ENCODE data around the gene PARVG. TPM values are rescaled to one million over a fixed set of nuclear protein-coding genes. Genes with fewer than 3 reads are reported as not detected.

The PARVG gene
- polyA plus RNA-seq, 2 donors: 3.1 to 4.4 TPM

DNA sequence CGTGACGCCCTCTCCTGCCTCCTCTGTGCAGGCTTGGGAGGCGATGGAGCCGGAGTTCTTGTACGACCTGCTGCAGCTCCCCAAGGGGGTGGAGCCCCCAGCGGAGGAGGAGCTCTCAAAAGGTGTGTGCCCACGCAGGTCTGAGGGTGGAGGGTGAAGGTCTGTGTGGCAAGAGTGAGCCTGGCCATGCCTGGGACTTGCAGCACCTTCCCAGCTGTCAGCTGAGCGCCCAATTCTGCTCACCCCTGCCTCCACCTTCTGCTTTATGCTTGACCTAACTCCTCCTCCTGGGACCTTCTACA lies 2.5 kb downstream of the PARVG start:
- WGBS, 2 donors: 60 to 71% methylated on average over 8 of the region's 8 CpGs
- H3K27me3 ChIP-seq (ENCODE audit: control insufficient read depth in 1 of 2, insufficient read depth in 2 of 2, low read length in 2 of 2): no peaks in the 10 kb centered on the region

DNA sequence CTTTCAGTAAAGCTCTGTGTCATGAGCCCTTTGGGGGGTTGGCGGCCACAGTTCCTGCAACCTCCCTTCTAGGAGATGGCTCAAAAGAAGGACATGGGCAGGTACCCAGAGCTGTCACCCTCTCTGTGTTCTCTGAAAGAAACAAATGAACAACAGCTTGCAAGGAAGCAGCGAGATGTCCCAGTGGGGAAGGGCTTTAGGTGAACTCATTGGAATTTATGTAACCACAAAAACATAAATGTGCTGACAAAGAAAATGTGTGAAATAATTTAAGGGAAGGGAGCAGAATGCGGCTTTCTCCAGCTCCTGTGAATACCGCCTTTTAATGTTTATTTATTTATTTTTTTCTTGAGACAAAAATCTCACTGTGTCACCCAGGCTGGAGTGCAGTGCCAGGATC lies 3.3 kb downstream of the PARVG start:
- H3K36me3 ChIP-seq (ENCODE audit: control insufficient read depth in 2 of 2, insufficient read depth in 2 of 2, low read length in 1 of 2): no peaks in the 10 kb centered on the region
- H3K4me1 ChIP-seq (ENCODE audit: control insufficient read depth in 2 of 2, insufficient read depth in 2 of 2, low read length in 1 of 2): no peaks in the 10 kb centered on the region
- no peak overlapping the region for H3K27ac ChIP-seq (ENCODE audit: low read depth in 2 of 2, low read length in 1 of 2)
- H3K4me3 ChIP-seq (ENCODE audit: low read depth in 1 of 2, low read length in 2 of 2): no peak overlapping the region
- 81 to 86% methylated on average over 4 of the region's 4 CpGs for WGBS, 2 donors
- no peaks in the 10 kb centered on the region for H3K9me3 ChIP-seq (ENCODE audit: control insufficient read depth in 2 of 2, insufficient read depth in 1 of 2, low read depth in 1 of 2, low read length in 1 of 2)
- H3K27me3 ChIP-seq (ENCODE audit: control insufficient read depth in 1 of 2, insufficient read depth in 2 of 2, low read length in 2 of 2): no peaks in the 10 kb centered on the region

More for the DNA sequence above, 2.5 kb downstream of the PARVG start:
- Histone ChIP-seq H3K4me3 (ENCODE audit: low read depth in 1 of 2, low read length in 2 of 2) (no peak overlapping the region), H3K36me3 (ENCODE audit: control insufficient read depth in 2 of 2, insufficient read depth in 2 of 2, low read length in 1 of 2) (no peaks in the 10 kb centered on the region), H3K27ac (ENCODE audit: low read depth in 2 of 2, low read length in 1 of 2) (no peak overlapping the region), H3K4me1 (ENCODE audit: control insufficient read depth in 2 of 2, insufficient read depth in 2 of 2, low read length in 1 of 2) (no peaks in the 10 kb centered on the region), H3K9me3 (ENCODE audit: control insufficient read depth in 2 of 2, insufficient read depth in 1 of 2, low read depth in 1 of 2, low read length in 1 of 2) (no peaks in the 10 kb centered on the region)

DNA sequence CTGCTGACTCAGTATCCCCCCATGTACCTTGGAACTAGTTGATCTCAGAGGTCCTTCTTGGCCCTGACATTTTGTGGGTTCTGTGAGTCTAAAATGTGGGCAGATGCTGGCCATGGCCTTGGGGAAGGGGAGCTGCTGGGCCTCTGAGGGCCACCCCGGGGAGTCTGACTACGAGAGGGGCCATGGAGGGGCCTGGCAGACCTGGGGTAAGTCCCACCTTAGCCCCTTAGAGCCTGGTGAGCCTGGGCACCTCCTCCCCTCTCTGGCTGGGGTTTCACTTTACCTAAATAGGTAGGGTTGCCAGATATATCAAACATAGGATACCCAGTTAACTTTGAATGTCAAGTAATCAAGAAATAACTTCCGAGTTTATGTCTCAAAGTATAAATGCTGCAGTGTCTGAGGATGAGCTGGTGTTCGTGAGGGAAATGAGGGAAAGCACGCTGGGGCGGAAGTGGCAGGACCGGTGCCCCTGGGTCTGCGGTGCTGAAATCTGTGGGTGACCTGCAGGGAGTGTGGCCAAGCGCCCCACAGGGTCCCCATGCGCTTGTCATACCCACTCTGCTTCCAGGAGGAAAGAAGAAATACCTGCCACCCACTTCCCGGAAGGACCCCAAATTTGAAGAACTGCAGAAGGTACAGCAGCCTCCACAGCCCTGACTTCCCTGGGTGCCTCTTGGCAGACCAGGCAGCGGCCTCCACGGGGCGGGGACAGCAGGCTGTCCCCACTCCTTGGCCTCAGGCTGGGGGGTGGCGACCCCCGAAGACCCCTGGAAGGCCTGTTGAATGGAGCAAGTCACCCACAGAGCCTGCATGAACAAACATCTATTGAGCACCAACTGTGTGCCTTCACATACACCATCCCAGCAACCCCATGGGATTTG lies 4.8 kb downstream of the PARVG start:
- Histone ChIP-seq H3K4me3 (ENCODE audit: low read depth in 1 of 2, low read length in 2 of 2) (no peak overlapping the region), H3K4me1 (ENCODE audit: control insufficient read depth in 2 of 2, insufficient read depth in 2 of 2, low read length in 1 of 2) (no peaks in the 10 kb centered on the region), H3K36me3 (ENCODE audit: control insufficient read depth in 2 of 2, insufficient read depth in 2 of 2, low read length in 1 of 2) (no peaks in the 10 kb centered on the region), H3K27ac (ENCODE audit: low read depth in 2 of 2, low read length in 1 of 2) (no peak overlapping the region), H3K27me3 (ENCODE audit: control insufficient read depth in 1 of 2, insufficient read depth in 2 of 2, low read length in 2 of 2) (no peaks in the 10 kb centered on the region), H3K9me3 (ENCODE audit: control insufficient read depth in 2 of 2, insufficient read depth in 1 of 2, low read depth in 1 of 2, low read length in 1 of 2) (no peaks in the 10 kb centered on the region)
- WGBS, 2 donors: 86 to 93% methylated on average over 16 of the region's 16 CpGs

DNA sequence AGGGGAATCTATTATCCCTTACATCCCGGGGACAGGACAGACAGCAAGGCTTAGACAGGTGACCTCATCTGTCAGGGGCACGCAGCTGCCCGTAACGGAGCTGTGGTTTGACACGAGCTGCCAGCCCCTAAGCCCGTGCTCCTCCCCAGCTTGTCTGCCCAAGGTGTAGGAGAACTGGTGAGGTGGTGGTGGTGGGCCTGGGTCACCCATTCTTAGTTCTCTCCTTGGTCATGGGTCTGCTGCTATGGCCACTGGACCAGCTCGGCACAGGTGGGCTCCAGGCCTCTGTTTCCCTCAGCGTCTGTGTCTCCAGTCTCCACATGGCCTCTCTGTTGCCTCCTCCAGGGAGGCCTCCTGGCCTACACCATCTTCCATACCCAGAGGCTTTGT lies 5.4 kb downstream of the PARVG start:
- H3K9me3 ChIP-seq (ENCODE audit: control insufficient read depth in 2 of 2, insufficient read depth in 1 of 2, low read depth in 1 of 2, low read length in 1 of 2): no peaks in the 10 kb centered on the region
- no peak overlapping the region for H3K4me3 ChIP-seq (ENCODE audit: low read depth in 1 of 2, low read length in 2 of 2)
- no peaks in the 10 kb centered on the region for H3K27me3 ChIP-seq (ENCODE audit: control insufficient read depth in 1 of 2, insufficient read depth in 2 of 2, low read length in 2 of 2)
- H3K36me3 ChIP-seq (ENCODE audit: control insufficient read depth in 2 of 2, insufficient read depth in 2 of 2, low read length in 1 of 2): no peaks in the 10 kb centered on the region
- H3K27ac ChIP-seq (ENCODE audit: low read depth in 2 of 2, low read length in 1 of 2): no peak overlapping the region
- WGBS, 2 donors: 78 to 79% methylated on average over 8 of the region's 8 CpGs
- H3K4me1 ChIP-seq (ENCODE audit: control insufficient read depth in 2 of 2, insufficient read depth in 2 of 2, low read length in 1 of 2): no peaks in the 10 kb centered on the region

DNA sequence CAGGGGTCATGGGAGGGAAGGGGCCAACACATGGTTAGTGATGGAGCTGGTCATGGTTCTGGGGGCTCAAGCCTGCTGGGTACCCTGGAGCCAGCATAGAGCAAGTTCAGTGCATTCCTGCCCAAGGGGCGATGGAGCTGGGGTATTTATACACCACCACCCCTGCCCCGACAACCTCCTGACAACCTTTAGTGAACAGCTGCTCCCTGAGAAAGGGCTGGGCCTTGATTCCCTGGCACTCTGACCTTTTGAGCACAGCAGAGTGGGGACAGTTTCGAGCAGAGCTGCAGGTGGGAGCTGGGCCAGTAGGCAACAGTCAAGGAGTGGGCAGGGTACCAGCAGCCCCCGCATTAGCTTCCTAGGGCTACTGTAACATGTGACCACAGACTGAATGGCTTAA lies 6.0 kb downstream of the PARVG start:
- Histone ChIP-seq H3K4me1 (ENCODE audit: control insufficient read depth in 2 of 2, insufficient read depth in 2 of 2, low read length in 1 of 2) (no peaks in the 10 kb centered on the region), H3K27ac (ENCODE audit: low read depth in 2 of 2, low read length in 1 of 2) (no peak overlapping the region), H3K9me3 (ENCODE audit: control insufficient read depth in 2 of 2, insufficient read depth in 1 of 2, low read depth in 1 of 2, low read length in 1 of 2) (no peaks in the 10 kb centered on the region), H3K27me3 (ENCODE audit: control insufficient read depth in 1 of 2, insufficient read depth in 2 of 2, low read length in 2 of 2) (no peaks in the 10 kb centered on the region), H3K4me3 (ENCODE audit: low read depth in 1 of 2, low read length in 2 of 2) (no peak overlapping the region), H3K36me3 (ENCODE audit: control insufficient read depth in 2 of 2, insufficient read depth in 2 of 2, low read length in 1 of 2) (no peaks in the 10 kb centered on the region)
- WGBS, 2 donors: 86 to 97% methylated on average over 4 of the region's 4 CpGs

DNA sequence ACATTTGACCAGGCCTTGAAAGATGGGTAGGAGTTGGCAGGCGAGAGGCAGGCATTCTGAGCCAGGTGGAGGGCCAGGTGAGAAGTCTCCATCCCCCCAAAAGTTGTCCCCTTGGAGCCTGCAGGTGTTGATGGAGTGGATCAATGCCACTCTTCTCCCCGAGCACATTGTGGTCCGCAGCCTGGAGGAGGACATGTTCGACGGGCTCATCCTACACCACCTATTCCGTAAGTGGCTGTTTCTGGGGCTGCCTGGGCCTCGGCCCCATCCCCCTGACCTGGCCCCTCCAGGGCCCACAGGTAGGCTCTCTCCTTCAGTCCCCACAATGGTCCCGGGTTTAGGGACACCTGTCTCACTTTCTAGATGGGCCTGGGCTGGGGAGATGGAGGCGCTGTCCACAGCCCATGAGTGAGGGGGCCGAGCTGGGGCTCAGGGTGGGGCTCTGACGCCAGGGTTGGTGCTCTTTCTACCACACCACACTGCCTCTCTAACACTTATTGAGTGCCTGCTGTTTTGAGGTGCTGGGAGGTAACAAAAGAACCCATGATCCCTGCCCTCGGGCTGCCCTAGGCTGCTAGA lies 7.0 kb downstream of the PARVG start:
- no peak overlapping the region for H3K27ac ChIP-seq (ENCODE audit: low read depth in 2 of 2, low read length in 1 of 2)
- H3K9me3 ChIP-seq (ENCODE audit: control insufficient read depth in 2 of 2, insufficient read depth in 1 of 2, low read depth in 1 of 2, low read length in 1 of 2): peaks cover 0 to 3% of the 10 kb centered on the region in 2 donors
- H3K4me3 ChIP-seq (ENCODE audit: low read depth in 1 of 2, low read length in 2 of 2): no peak overlapping the region
- H3K36me3 ChIP-seq (ENCODE audit: control insufficient read depth in 2 of 2, insufficient read depth in 2 of 2, low read length in 1 of 2): no peaks in the 10 kb centered on the region
- 89 to 94% methylated on average over 12 of the region's 12 CpGs for WGBS, 2 donors
- peaks cover 0 to under 1% of the 10 kb centered on the region in 2 donors for H3K4me1 ChIP-seq (ENCODE audit: control insufficient read depth in 2 of 2, insufficient read depth in 2 of 2, low read length in 1 of 2)
- no peaks in the 10 kb centered on the region for H3K27me3 ChIP-seq (ENCODE audit: control insufficient read depth in 1 of 2, insufficient read depth in 2 of 2, low read length in 2 of 2)

DNA sequence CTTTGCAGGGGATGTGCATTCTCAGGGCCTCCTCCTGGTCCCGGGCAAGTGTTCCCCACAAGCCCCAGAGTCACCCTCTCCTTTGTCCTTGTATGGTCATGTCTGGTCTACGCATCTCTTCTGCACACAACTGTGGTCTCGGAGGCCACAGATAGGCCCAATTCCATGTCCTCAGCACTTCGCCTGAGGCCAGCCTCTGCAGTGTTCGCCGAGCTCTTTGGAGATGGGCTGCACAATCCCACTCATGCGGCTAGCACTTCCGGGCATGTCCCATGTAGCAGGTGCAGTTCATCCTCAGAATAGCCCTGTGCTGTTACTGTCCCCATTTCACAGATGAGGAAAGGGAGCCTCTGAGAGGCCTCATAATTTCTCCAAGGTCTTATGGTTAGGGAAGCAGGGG lies 7.6 kb downstream of the PARVG start:
- 94 to 95% methylated on average over 8 of the region's 8 CpGs for WGBS, 2 donors
- Histone ChIP-seq H3K27me3 (ENCODE audit: control insufficient read depth in 1 of 2, insufficient read depth in 2 of 2, low read length in 2 of 2) (no peaks in the 10 kb centered on the region), H3K36me3 (ENCODE audit: control insufficient read depth in 2 of 2, insufficient read depth in 2 of 2, low read length in 1 of 2) (no peaks in the 10 kb centered on the region), H3K9me3 (ENCODE audit: control insufficient read depth in 2 of 2, insufficient read depth in 1 of 2, low read depth in 1 of 2, low read length in 1 of 2) (peaks cover 0 to 3% of the 10 kb centered on the region in 2 donors), H3K27ac (ENCODE audit: low read depth in 2 of 2, low read length in 1 of 2) (no peak overlapping the region), H3K4me3 (ENCODE audit: low read depth in 1 of 2, low read length in 2 of 2) (no peak overlapping the region), H3K4me1 (ENCODE audit: control insufficient read depth in 2 of 2, insufficient read depth in 2 of 2, low read length in 1 of 2) (peaks cover 0 to 3% of the 10 kb centered on the region in 2 donors)

GRCh38 chr22:44188986-44189630 lies 8.4 kb downstream of the PARVG start:
- no peak overlapping the region for H3K4me3 ChIP-seq (ENCODE audit: low read depth in 1 of 2, low read length in 2 of 2)
- H3K9me3 ChIP-seq (ENCODE audit: control insufficient read depth in 2 of 2, insufficient read depth in 1 of 2, low read depth in 1 of 2, low read length in 1 of 2): peaks cover 0 to 3% of the 10 kb centered on the region in 2 donors
- H3K27me3 ChIP-seq (ENCODE audit: control insufficient read depth in 1 of 2, insufficient read depth in 2 of 2, low read length in 2 of 2): no peaks in the 10 kb centered on the region
- no peaks in the 10 kb centered on the region for H3K36me3 ChIP-seq (ENCODE audit: control insufficient read depth in 2 of 2, insufficient read depth in 2 of 2, low read length in 1 of 2)
- H3K27ac ChIP-seq (ENCODE audit: low read depth in 2 of 2, low read length in 1 of 2): no peak overlapping the region
- WGBS, 2 donors: 90 to 92% methylated on average over 12 of the region's 12 CpGs
- H3K4me1 ChIP-seq (ENCODE audit: control insufficient read depth in 2 of 2, insufficient read depth in 2 of 2, low read length in 1 of 2): peaks cover 0 to 3% of the 10 kb centered on the region in 2 donors

- Histone ChIP-seq H3K36me3 (ENCODE audit: control insufficient read depth in 2 of 2, insufficient read depth in 2 of 2, low read length in 1 of 2) (no peaks in the 10 kb centered on the region), H3K9me3 (ENCODE audit: control insufficient read depth in 2 of 2, insufficient read depth in 1 of 2, low read depth in 1 of 2, low read length in 1 of 2) (peaks cover 0 to 3% of the 10 kb centered on the region in 2 donors), H3K27ac (ENCODE audit: low read depth in 2 of 2, low read length in 1 of 2) (no peak overlapping the region), H3K4me3 (ENCODE audit: low read depth in 1 of 2, low read length in 2 of 2) (no peak overlapping the region), H3K4me1 (ENCODE audit: control insufficient read depth in 2 of 2, insufficient read depth in 2 of 2, low read length in 1 of 2) (peaks cover 0 to 3% of the 10 kb centered on the region in 2 donors), H3K27me3 (ENCODE audit: control insufficient read depth in 1 of 2, insufficient read depth in 2 of 2, low read length in 2 of 2) (no peaks in the 10 kb centered on the region)
- WGBS, 2 donors: 77 to 82% methylated on average over 12 of the region's 12 CpGs
These were observed 9.8 kb downstream of the PARVG start for GRCh38 chr22:44190381-44190976.
